CMK (cell line): Measurements from ENCODE around the gene DCBLD2.

ENCODE experiments used
- DNase-seq: peaks from one replicate; pipeline ENCODE4 v3.0.0-alpha.2; 2010; ENCODE audit warnings: low read depth

Gene DCBLD2

GRCh38 chr3:98766924-98767323 is 134.6 kb downstream of the DCBLD2 start:
- no peak for DNase-seq

GRCh38 chr3:98765721-98766120 is 135.8 kb downstream of the DCBLD2 start:
- no peak for DNase-seq

GRCh38 chr3:98764472-98764884 is 137.0 kb downstream of the DCBLD2 start:
- no peak for DNase-seq

- DNase-seq: no peak
These were observed 137.6 kb downstream of the DCBLD2 start for GRCh38 chr3:98763819-98764418.

GRCh38 chr3:98763076-98763475 is 138.4 kb downstream of the DCBLD2 start, which contains the start of gene ST3GAL6:
Gene ST3GAL6 (plus strand): TSS chr3:98763340. CDS start chr3:98768441, 5,101 bp downstream.
- no peak for DNase-seq

DNA sequence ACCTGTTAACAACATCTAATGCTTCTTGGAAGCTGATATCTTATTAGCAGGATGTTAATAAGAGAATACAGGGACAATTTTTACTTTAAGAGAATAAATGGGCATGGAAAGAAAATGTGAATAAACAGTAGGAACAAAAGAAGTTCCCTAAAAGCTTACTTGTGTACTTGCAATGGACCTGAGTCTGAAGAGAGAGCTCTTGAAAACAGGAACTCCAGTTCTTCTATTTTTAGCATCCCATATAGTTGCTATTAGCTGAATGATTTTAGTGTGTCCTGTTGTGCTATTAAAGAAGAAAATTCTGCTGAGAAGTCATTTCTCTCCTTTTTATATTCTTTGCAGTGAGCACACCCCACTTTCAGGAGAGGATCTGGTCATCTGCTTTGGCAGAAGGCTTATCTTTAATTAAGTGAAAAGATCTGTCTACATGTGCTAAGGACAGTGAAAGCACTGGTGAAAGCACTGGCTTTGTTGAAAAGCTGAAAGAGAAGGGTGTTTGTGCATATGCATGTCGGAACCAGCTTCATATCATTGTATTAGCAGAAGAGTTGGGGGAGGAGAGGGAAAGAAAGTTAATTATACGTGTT is 139.8 kb downstream of the DCBLD2 start:
- no peak for DNase-seq

GRCh38 chr3:98759629-98760028 is 141.9 kb downstream of the DCBLD2 start:
- no peak for DNase-seq

DNA sequence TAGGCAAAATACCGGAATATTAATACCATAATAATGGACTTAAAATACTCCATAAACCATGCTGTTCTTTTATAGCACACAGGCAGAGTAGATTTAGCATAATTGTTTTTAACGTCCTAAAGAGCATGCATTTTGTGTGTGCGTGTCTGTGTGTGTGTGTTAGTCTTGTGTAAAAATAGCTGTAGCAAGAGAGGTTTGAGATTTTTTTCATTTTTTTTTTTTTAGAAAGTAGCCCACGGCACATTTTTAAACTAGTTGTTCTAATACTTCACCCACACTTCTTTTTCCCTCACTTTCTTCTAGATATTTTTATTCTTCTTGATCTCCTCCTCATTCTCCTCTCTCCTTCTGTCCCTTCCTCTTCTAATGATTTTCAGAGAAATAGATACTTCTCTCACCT is 145.9 kb downstream of the DCBLD2 start:
- no peak for DNase-seq

GRCh38 chr3:98754483-98754882 is 147.0 kb downstream of the DCBLD2 start:
- DNase-seq: no peak

- no peak for DNase-seq
These were observed 151.1 kb downstream of the DCBLD2 start for GRCh38 chr3:98750276-98750919.

- no peak for DNase-seq
These were observed 154.6 kb downstream of the DCBLD2 start for GRCh38 chr3:98746882-98747281.

- DNase-seq: no peak
These were observed 155.4 kb downstream of the DCBLD2 start for GRCh38 chr3:98746122-98746521.
